ENCODE data around the gene PAQR8. TPM values are rescaled to one million over a fixed set of nuclear protein-coding genes. Genes with fewer than 3 reads are reported as not detected.

PAQR8 gene
- total RNA-seq, 1 experiment from 2014 or later: 8.7 TPM

DNA sequence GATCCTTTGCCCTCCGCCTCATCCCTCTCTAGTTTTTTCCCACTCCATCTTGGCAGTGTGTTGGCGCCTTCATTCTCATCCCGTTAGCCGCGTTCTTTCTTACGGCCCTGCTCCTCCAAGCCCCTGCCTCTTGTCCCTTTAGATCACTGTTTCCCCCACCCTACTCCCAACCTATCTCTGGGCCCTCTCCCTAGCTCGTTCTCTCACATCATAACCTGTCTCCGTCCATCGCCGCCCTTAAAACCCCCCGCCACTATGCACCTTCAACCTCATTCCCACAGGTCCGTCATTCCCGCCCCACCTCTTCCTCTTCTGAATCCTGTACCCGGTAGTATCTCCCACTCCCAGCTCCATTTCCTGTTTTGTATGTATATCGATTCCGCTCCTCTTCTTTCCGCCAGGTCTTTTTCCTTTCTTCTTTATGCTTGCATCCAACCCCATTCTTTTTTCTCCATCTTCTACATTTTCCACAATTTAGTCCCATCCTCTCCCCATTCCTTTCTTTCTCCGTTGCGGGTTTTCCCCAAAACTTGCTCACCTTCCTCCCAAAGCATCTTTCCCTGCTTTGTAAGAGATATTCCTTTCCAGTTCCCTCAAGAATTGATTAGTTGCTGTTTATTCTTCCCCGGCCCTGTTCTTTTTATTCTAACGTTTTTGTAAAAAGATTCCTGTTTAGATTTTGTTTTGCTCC is 58.9 kb downstream of the PAQR8 start:
- Mint-ChIP-seq H3K4me3 (ENCODE audit: unreplicated experiment) (no peak overlapping the region), H3K36me3 (ENCODE audit: insufficient read depth, unreplicated experiment) (no peaks in the 10 kb centered on the region), H3K4me1 (ENCODE audit: low read depth, unreplicated experiment) (peaks cover 20% of the 10 kb centered on the region), H3K9me3 (ENCODE audit: unreplicated experiment) (no peaks in the 10 kb centered on the region), H3K27me3 (ENCODE audit: insufficient read depth, unreplicated experiment) (no peaks in the 10 kb centered on the region), H3K27ac (ENCODE audit: unreplicated experiment) (no peak overlapping the region)
- H3K9me3 ChIP-seq: no peaks in the 10 kb centered on the region
- H3K27me3 ChIP-seq (replicated peaks; ENCODE audit: control insufficient read depth, insufficient read depth, low read length): no peaks in the 10 kb centered on the region
- peak overlapping the region; percentile 69 for H3K4me3 ChIP-seq (ENCODE audit: low read depth, low read length)
- intact Hi-C loops (cut with micrococcal nuclease; ENCODE audit: unreplicated experiment): loop anchor here (1.0 kb wide), 1 partner anchor 169 kb away; no protein-coding TSS in a partner anchor
- H3K36me3 ChIP-seq (ENCODE audit: control insufficient read depth, insufficient read depth, low read length): no peaks in the 10 kb centered on the region
- H3K4me1 ChIP-seq: peaks cover 32% of the 10 kb centered on the region
- peak; percentile 51 to 58 for DNase-seq
- TF ChIP-seq CTCF (IDR thresholded peaks at IDR 0.05; ENCODE audit: insufficient read depth in 1 of 2, low read depth in 1 of 2, low read length in 1 of 2, severe bottlenecking in 1 of 2, unreplicated experiment in 1 of 2): no peak
- CTCF ChIA-PET: interaction anchor here (0.7 to 5.7 kb wide), 4 partner anchors 129 to 500 kb away, joined by 3 to 34 read pairs (median 4); no protein-coding TSS in a partner anchor
- POLR2A ChIA-PET: interaction anchor here (1.4 to 1.7 kb wide), 3 partner anchors 136 to 244 kb away, joined by 4 to 7 read pairs (median 6); no protein-coding TSS in a partner anchor
- BruUV-seq (replicated peaks): TSS peak; percentile 63

DNA sequence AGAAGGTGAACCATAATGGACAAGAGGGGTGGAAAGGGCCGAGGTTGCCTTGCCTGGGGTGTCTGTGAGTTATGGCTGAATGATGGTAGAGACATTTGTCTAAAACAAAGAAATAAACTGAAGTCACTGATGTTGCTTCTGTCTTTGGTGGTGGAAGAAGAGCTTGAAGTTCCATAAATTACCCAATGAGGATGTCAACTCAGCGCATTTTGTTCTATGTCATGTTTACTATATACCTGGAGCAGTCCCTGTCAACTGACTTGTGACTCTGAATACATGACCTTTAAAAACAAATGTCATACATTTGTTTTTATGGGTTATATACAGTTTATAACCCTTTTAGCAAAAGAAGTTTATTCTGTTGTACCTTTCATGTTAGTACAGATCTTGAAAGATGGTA is 60.2 kb downstream of the PAQR8 start:
- no TSS peak for BruUV-seq (replicated peaks)
- H3K36me3 Mint-ChIP-seq (ENCODE audit: insufficient read depth, unreplicated experiment): no peaks in the 10 kb centered on the region
- intact Hi-C loops (cut with micrococcal nuclease; ENCODE audit: unreplicated experiment): no loop called here
- CTCF ChIA-PET: interaction anchor here (5.7 kb wide), 1 partner anchor 168 kb away, joined by 34 read pairs; no protein-coding TSS in a partner anchor
- POLR2A ChIA-PET: no interaction called here
- Histone ChIP-seq H3K27me3 (replicated peaks; ENCODE audit: control insufficient read depth, insufficient read depth, low read length) (no peaks in the 10 kb centered on the region), H3K4me1 (peaks cover 21% of the 10 kb centered on the region), H3K4me3 (ENCODE audit: low read depth, low read length) (no peak overlapping the region), H3K9me3 (no peaks in the 10 kb centered on the region), H3K36me3 (ENCODE audit: control insufficient read depth, insufficient read depth, low read length) (no peaks in the 10 kb centered on the region)
- TF ChIP-seq CTCF (IDR thresholded peaks at IDR 0.05; ENCODE audit: insufficient read depth in 1 of 2, low read depth in 1 of 2, low read length in 1 of 2, severe bottlenecking in 1 of 2, unreplicated experiment in 1 of 2): no peak
- H3K27me3 Mint-ChIP-seq (ENCODE audit: insufficient read depth, unreplicated experiment): no peaks in the 10 kb centered on the region
- no peak overlapping the region for H3K27ac Mint-ChIP-seq (ENCODE audit: unreplicated experiment)
- H3K4me3 Mint-ChIP-seq (ENCODE audit: unreplicated experiment): no peak overlapping the region
- H3K4me1 Mint-ChIP-seq (ENCODE audit: low read depth, unreplicated experiment): peaks cover 20% of the 10 kb centered on the region
- no peak for DNase-seq
- H3K9me3 Mint-ChIP-seq (ENCODE audit: unreplicated experiment): no peaks in the 10 kb centered on the region

GRCh38 chr6:52423448-52423847 is 61.5 kb downstream of the PAQR8 start:
- TF ChIP-seq CTCF (IDR thresholded peaks at IDR 0.05; ENCODE audit: insufficient read depth in 1 of 2, low read depth in 1 of 2, low read length in 1 of 2, severe bottlenecking in 1 of 2, unreplicated experiment in 1 of 2): no peak
- POLR2A ChIA-PET: interaction anchor here (0.6 kb wide), 1 partner anchor 58 kb away, joined by 7 read pairs; no protein-coding TSS in a partner anchor
- Histone ChIP-seq H3K36me3 (ENCODE audit: control insufficient read depth, insufficient read depth, low read length) (no peaks in the 10 kb centered on the region), H3K9me3 (no peaks in the 10 kb centered on the region), H3K4me3 (ENCODE audit: low read depth, low read length) (no peak overlapping the region), H3K4me1 (peaks cover 15% of the 10 kb centered on the region), H3K27me3 (replicated peaks; ENCODE audit: control insufficient read depth, insufficient read depth, low read length) (no peaks in the 10 kb centered on the region)
- no peak for DNase-seq
- H3K27ac Mint-ChIP-seq (ENCODE audit: unreplicated experiment): no peak overlapping the region
- H3K9me3 Mint-ChIP-seq (ENCODE audit: unreplicated experiment): no peaks in the 10 kb centered on the region
- no peak overlapping the region for H3K4me3 Mint-ChIP-seq (ENCODE audit: unreplicated experiment)
- H3K27me3 Mint-ChIP-seq (ENCODE audit: insufficient read depth, unreplicated experiment): no peaks in the 10 kb centered on the region
- no TSS peak for BruUV-seq (replicated peaks)
- intact Hi-C loops (cut with micrococcal nuclease; ENCODE audit: unreplicated experiment): no loop called here
- H3K36me3 Mint-ChIP-seq (ENCODE audit: insufficient read depth, unreplicated experiment): no peaks in the 10 kb centered on the region
- CTCF ChIA-PET: no interaction called here
- peaks cover 13% of the 10 kb centered on the region for H3K4me1 Mint-ChIP-seq (ENCODE audit: low read depth, unreplicated experiment)

Measured in Caco-2 (cell line).